K562 (cell line): ENCODE results near the gene CTRL. TPM values are rescaled to one million over a fixed set of nuclear protein-coding genes. Genes with fewer than 3 reads are reported as not detected.

Source experiments
- ATF7 ChIP-seq: fragments of 450-650 bp; IDR thresholded peaks from 2 replicates; pipeline ENCODE4 v1.7.1; 2014; ENCODE audit warnings: mild to moderate bottlenecking, moderate library complexity
- E2F4 ChIP-seq: sonication (generic); formaldehyde crosslinking; IDR thresholded peaks from 2 replicates; pipeline ENCODE4 v1.8.0; 2022; ENCODE audit warnings: mild to moderate bottlenecking, low read depth, missing genetic modification reagents
- RAD51 ChIP-seq: fragments of 450-650 bp; IDR thresholded peaks from 2 replicates; pipeline ENCODE4 v1.7.1; 2016; ENCODE audit warnings: low read depth, mild to moderate bottlenecking, borderline replicate concordance
- RBFOX2 ChIP-seq: fragments of 200-400 bp; formaldehyde crosslinking; IDR thresholded peaks from 2 replicates; pipeline ENCODE4 v1.6.1; 2017; ENCODE audit warnings: low read depth, mild to moderate bottlenecking, low read length, moderate library complexity
- ZNF23 ChIP-seq: fragments of 250-450 bp; sonication (Bioruptor Pico); IDR thresholded peaks from 2 replicates; pipeline ENCODE4 v1.4.0; 2020; ENCODE audit warnings: mild to moderate bottlenecking
- ZNF253 ChIP-seq: fragments of 250-450 bp; sonication (Bioruptor Pico); conservative IDR thresholded peaks from 2 replicates; pipeline ENCODE4 v1.6.1; 2021; ENCODE audit warnings: mild to moderate bottlenecking
- ZNF740 ChIP-seq, 3 experiments: fragments of 200-800 bp in 1 of 3; sonication (Bioruptor generic) in 1 of 3; sonication (generic) in 1 of 3; formaldehyde crosslinking in 1 of 3; IDR thresholded peaks; 2 replicates each; pipeline versions ENCODE4 v1.6.1 to v1.8.0; 2016 to 2022; ENCODE audit warnings: mild to moderate bottlenecking in 2 of 3, missing compliant biosample characterization in 2 of 3, missing genetic modification characterization in 2 of 3, missing genetic modification reagents in 1 of 3
- polyA plus RNA-seq, 8 experiments: library from polyadenylated mRNA; depleted of rRNA in 4 of 8; stranded (reverse) in 5 of 8; unstranded in 3 of 8; fragments of >200 nt; fragmentation: Nextera tagmentation in 2 of 8; fragmentation: Illumina TruSeq in 1 of 8; extraction: Ambion mirVana in 2 of 8; extraction: Trizol in 1 of 8; gene quantifications; 2 replicates each; pipeline versions ENCODE4 v1.2.1 to v1.2.3, GENCODE V29; 2011 to 2014; ENCODE audit warnings: inconsistent platforms in 1 of 8, missing spikeins in 1 of 8
- total RNA-seq, 7 experiments: library from RNA; depleted of rRNA in 6 of 7; stranded (reverse); fragments of >200 nt in 6 of 7; fragmentation: Illumina TruSeq in 2 of 7; extraction: Trizol in 2 of 7; gene quantifications; 2 replicates each; pipeline versions ENCODE4 v1.2.1 to v1.2.3, GENCODE V29; 2011 to 2021; ENCODE audit warnings: low replicate concordance in 1 of 7
- TF ChIP-seq, protein P1 (sequence below): sonication (generic); formaldehyde crosslinking; IDR thresholded peaks from 2 replicates; pipeline ENCODE4 v1.5.0; 2020; ENCODE audit warnings: missing genetic modification reagents
- TF ChIP-seq, protein P2 (sequence below), 2 experiments: fragments of 450-650 bp; formaldehyde crosslinking in 1 of 2; IDR thresholded peaks; 2 replicates each; pipeline versions ENCODE4 v1.4.0 to v1.6.1; 2014 to 2020; ENCODE audit warnings: mild to moderate bottlenecking in 2 of 2, borderline replicate concordance in 1 of 2, low read depth in 1 of 2
- TF ChIP-seq, protein P3 (sequence below): fragments of 450-650 bp; formaldehyde crosslinking; conservative IDR thresholded peaks from 2 replicates; pipeline ENCODE4 v1.4.0; 2022; ENCODE audit warnings: mild to moderate bottlenecking, missing genetic modification characterization
- TF ChIP-seq, protein P4 (sequence below): sonication (generic); formaldehyde crosslinking; IDR thresholded peaks from 2 replicates; pipeline ENCODE4 v1.9.0; 2022; ENCODE audit warnings: mild to moderate bottlenecking, missing genetic modification reagents

The CTRL gene
- total and polyA plus RNA-seq, 9 of the 15 experiments (the other 6 are each of a cell fraction or from before 2014, with no cell fraction given), result 1.4 to 5.6 (median 2.5) TPM

DNA sequence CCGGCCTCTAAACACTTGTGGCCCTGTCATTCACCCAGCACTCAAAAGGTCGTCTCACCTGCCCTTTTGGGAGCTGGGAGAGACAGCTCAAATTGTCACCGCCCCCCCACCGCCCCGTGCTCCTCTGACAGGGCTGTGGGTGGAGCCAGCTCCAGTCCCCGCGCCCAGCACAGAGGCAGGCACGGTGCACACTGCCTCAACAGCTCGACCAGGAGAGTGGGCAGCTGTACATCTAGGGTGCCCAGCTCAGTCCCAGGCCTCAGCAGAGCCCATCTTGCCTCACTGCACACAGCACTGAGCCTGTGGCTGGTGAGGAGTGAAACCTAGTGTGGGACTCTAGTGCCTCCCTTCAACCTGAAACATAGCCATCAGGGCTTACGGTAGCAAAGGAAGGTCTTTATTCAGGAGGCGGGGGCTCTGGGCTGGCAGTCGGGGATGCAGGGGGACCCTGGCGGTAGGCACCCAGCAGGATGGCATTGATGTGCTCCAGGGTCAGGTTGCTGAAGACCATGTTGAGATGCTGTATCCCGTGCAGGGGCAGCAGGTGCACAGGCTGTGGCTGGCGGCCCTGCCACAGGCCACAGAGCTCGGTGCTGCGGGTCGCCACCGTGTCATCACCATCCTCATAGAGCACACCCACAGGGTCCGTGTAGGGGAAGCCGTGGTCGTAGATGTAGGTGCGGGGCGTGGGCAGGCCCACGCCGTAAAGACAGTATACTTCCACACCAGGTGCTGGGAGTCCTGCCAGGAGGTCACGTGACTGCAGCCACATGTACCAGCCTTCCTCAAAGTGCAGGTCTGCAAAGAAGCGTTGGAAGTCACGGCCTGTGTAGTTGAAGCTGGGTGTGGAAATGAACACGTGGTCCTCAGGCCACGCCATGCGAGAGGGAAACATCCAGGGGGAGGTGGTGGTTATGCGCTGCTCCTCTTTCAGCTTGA, 8.1 kb upstream of the CTRL start (continued):
- TF ChIP-seq E2F4 (CRISPR knock-in tag) (no peak), ATF7 (no peak), RAD51 (peak; percentile 43; the same call in 1 of the 2 replicates), ZNF740 (CRISPR knock-in tag; IDR thresholded peaks at IDR 0.05) (peak; percentile 62; the same call in 1 of the 2 replicates), ZNF740 (tag; IDR thresholded peaks at IDR 0.05) (peak in 1 of 2 experiments; percentile 49; a peak in 1 of 4 replicates), ZNF253 (CRISPR knock-in tag) (no peak), RBFOX2 (peak; percentile 33; the same call in 1 of the 2 replicates), ZNF23 (CRISPR knock-in tag) (no peak)
- TF ChIP-seq, protein P1, sequence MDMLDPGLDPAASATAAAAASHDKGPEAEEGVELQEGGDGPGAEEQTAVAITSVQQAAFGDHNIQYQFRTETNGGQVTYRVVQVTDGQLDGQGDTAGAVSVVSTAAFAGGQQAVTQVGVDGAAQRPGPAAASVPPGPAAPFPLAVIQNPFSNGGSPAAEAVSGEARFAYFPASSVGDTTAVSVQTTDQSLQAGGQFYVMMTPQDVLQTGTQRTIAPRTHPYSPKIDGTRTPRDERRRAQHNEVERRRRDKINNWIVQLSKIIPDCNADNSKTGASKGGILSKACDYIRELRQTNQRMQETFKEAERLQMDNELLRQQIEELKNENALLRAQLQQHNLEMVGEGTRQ, result peak; percentile 35
- TF ChIP-seq, protein P2, sequence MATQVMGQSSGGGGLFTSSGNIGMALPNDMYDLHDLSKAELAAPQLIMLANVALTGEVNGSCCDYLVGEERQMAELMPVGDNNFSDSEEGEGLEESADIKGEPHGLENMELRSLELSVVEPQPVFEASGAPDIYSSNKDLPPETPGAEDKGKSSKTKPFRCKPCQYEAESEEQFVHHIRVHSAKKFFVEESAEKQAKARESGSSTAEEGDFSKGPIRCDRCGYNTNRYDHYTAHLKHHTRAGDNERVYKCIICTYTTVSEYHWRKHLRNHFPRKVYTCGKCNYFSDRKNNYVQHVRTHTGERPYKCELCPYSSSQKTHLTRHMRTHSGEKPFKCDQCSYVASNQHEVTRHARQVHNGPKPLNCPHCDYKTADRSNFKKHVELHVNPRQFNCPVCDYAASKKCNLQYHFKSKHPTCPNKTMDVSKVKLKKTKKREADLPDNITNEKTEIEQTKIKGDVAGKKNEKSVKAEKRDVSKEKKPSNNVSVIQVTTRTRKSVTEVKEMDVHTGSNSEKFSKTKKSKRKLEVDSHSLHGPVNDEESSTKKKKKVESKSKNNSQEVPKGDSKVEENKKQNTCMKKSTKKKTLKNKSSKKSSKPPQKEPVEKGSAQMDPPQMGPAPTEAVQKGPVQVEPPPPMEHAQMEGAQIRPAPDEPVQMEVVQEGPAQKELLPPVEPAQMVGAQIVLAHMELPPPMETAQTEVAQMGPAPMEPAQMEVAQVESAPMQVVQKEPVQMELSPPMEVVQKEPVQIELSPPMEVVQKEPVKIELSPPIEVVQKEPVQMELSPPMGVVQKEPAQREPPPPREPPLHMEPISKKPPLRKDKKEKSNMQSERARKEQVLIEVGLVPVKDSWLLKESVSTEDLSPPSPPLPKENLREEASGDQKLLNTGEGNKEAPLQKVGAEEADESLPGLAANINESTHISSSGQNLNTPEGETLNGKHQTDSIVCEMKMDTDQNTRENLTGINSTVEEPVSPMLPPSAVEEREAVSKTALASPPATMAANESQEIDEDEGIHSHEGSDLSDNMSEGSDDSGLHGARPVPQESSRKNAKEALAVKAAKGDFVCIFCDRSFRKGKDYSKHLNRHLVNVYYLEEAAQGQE (IDR thresholded peaks at IDR 0.05; ENCODE audit: borderline replicate concordance), result no peak
- TF ChIP-seq, protein P2 (CRISPR knock-in tag; IDR thresholded peaks at IDR 0.05; ENCODE audit: low read depth), result no peak
- TF ChIP-seq, protein P3, sequence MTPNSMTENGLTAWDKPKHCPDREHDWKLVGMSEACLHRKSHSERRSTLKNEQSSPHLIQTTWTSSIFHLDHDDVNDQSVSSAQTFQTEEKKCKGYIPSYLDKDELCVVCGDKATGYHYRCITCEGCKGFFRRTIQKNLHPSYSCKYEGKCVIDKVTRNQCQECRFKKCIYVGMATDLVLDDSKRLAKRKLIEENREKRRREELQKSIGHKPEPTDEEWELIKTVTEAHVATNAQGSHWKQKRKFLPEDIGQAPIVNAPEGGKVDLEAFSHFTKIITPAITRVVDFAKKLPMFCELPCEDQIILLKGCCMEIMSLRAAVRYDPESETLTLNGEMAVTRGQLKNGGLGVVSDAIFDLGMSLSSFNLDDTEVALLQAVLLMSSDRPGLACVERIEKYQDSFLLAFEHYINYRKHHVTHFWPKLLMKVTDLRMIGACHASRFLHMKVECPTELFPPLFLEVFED (CRISPR knock-in tag), result no peak
- TF ChIP-seq, protein P4, sequence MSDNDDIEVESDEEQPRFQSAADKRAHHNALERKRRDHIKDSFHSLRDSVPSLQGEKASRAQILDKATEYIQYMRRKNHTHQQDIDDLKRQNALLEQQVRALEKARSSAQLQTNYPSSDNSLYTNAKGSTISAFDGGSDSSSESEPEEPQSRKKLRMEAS (CRISPR knock-in tag), result peak; percentile 23; the same call in 1 of the 2 replicates
